HepG2 (cell line): ENCODE data around the gene TSTD2. TPM values are rescaled to one million over a fixed set of nuclear protein-coding genes. Genes with fewer than 3 reads are reported as not detected.

Source experiments
- ATAC-seq: fragments of 200-7000 bp; cut with Tn5 transposase; 3 replicates; pipeline ENCODE4 v1.9.1; 2020; ENCODE audit warnings: mild to moderate bottlenecking, moderate library complexity
- BruUV-seq: library from RNA; stranded (reverse); fragments of 400-500 nt; replicated peaks from 2 replicates; lab custom pipeline; 2021; lab: Mats Ljungman, UMichigan
- CTCF ChIA-PET: fragments of 300-600 bp; formaldehyde crosslinking; extraction: SDS; loops from one replicate; lab custom pipeline; 2021; ENCODE audit warnings: low total read pairs, inconsistent platforms, low intra/inter-chr PET ratio; lab: Yijun Ruan, JAX
- POLR2A ChIA-PET: fragments of 350-600 bp; sonication (Branson Sonifier 250); formaldehyde crosslinking; loops from one replicate; lab custom pipeline; 2020; ENCODE audit warnings: antibody characterized with exemption, inconsistent platforms; lab: Yijun Ruan, JAX
- DNase-seq: peaks from one replicate; pipeline ENCODE4 v3.0.0-alpha.2; 2015; ENCODE audit warnings: low spot score
- FAIRE-seq: peaks from 3 replicates; lab custom pipeline; 2011; peaks lifted over from hg19 to GRCh38; lab: Jason Lieb, UNC
- H2AFZ ChIP-seq: one replicate; pipeline ENCODE4 v1.6.1; 2011; ENCODE audit warnings: low read length, inconsistent platforms
- H3K27ac ChIP-seq: fragments of 300-600 bp; 3 replicates; pipeline ENCODE4 v1.8.0; 2011; ENCODE audit warnings: mixed run types, mild to moderate bottlenecking, mixed read lengths, low read length, inconsistent platforms; ENCODE audit not compliant: insufficient read depth; ENCODE audit errors: extremely low read length
- H3K27me3 ChIP-seq, 2 experiments: fragments of 200-600 bp in 1 of 2; 2 replicates in 1 of 2; 3 replicates in 1 of 2; pipeline versions ENCODE4 v1.6.0 to v1.8.0; 2011; ENCODE audit warnings: low read length in 2 of 2, mild to moderate bottlenecking in 2 of 2, moderate library complexity in 2 of 2, inconsistent platforms in 1 of 2; ENCODE audit not compliant: insufficient read depth in 2 of 2, control insufficient read depth in 1 of 2
- H3K36me3 ChIP-seq, 2 experiments: fragments of 200-600 bp in 1 of 2; replicated peaks in 1 of 2; 2 replicates in 1 of 2; 3 replicates in 1 of 2; pipeline versions ENCODE4 v1.5.1 to v1.8.0; 2011; ENCODE audit warnings: low read length in 2 of 2, inconsistent platforms in 1 of 2; ENCODE audit not compliant: insufficient read depth in 2 of 2, control insufficient read depth in 1 of 2
- H3K4me1 ChIP-seq: 2 replicates; pipeline ENCODE4 v1.5.1; 2012; ENCODE audit warnings: low read length, inconsistent platforms; ENCODE audit not compliant: insufficient read depth
- H3K4me2 ChIP-seq: 2 replicates; pipeline ENCODE4 v1.6.0; 2011; ENCODE audit warnings: low read depth, low read length, inconsistent platforms
- H3K4me3 ChIP-seq, 3 experiments: fragments of 200-600 bp in 1 of 3; sonication (generic), shearing (Covaris generic) in 1 of 3; replicated peaks in 1 of 3; 2 replicates each; pipeline ENCODE4 v1.5.1; 2011 to 2016; ENCODE audit warnings: low read length in 3 of 3, inconsistent platforms in 2 of 3, low read depth in 2 of 3, mild to moderate bottlenecking in 2 of 3, control low read depth in 1 of 3, mixed read lengths in 1 of 3; ENCODE audit not compliant: insufficient read depth in 1 of 3
- H3K79me2 ChIP-seq: one replicate; pipeline ENCODE4 v1.6.1; 2011; ENCODE audit warnings: low read length, inconsistent platforms; ENCODE audit not compliant: insufficient read depth
- H3K9ac ChIP-seq: 2 replicates; pipeline ENCODE4 v1.6.0; 2011; ENCODE audit warnings: mild to moderate bottlenecking, low read depth, low read length, inconsistent platforms; ENCODE audit not compliant: insufficient read depth
- H3K9me3 ChIP-seq: 2 replicates; pipeline ENCODE4 v1.5.1; 2012; ENCODE audit warnings: mild to moderate bottlenecking, low read length
- H4K20me1 ChIP-seq: 2 replicates; pipeline ENCODE4 v1.6.0; 2011; ENCODE audit warnings: inconsistent platforms, mild to moderate bottlenecking, low read length, moderate library complexity; ENCODE audit not compliant: insufficient read depth
- CBX2 ChIP-seq, 2 experiments: fragments of 200-600 bp in 1 of 2; sonication (generic); formaldehyde crosslinking in 1 of 2; IDR thresholded peaks; 2 replicates each; pipeline versions ENCODE4 v1.7.0 to v1.8.1; 2018 to 2022; ENCODE audit warnings: low read depth in 2 of 2, low read length in 1 of 2, mild to moderate bottlenecking in 1 of 2, missing genetic modification reagents in 1 of 2
- GMEB1 ChIP-seq: sonication (generic); formaldehyde crosslinking; IDR thresholded peaks from 2 replicates; pipeline ENCODE4 v1.5.1; 2020; ENCODE audit warnings: missing genetic modification reagents, mild to moderate bottlenecking, borderline replicate concordance
- HNRNPLL ChIP-seq: fragments of 200-400 bp; formaldehyde crosslinking; IDR thresholded peaks from 2 replicates; pipeline ENCODE4 v1.6.1; 2017; ENCODE audit warnings: mild to moderate bottlenecking, low read depth, low read length; ENCODE audit not compliant: poor library complexity, severe bottlenecking
- KMT2A ChIP-seq: sonication (generic); formaldehyde crosslinking; IDR thresholded peaks from 2 replicates; pipeline ENCODE4 v1.4.0; 2020; ENCODE audit warnings: missing genetic modification reagents
- PRPF4 ChIP-seq: fragments of 200-400 bp; formaldehyde crosslinking; IDR thresholded peaks from 2 replicates; pipeline ENCODE4 v1.6.1; 2016; ENCODE audit warnings: low read length, low read depth; ENCODE audit not compliant: poor library complexity, severe bottlenecking
- SMC3 ChIP-seq: IDR thresholded peaks from 2 replicates; pipeline ENCODE4 v1.6.1; 2011; ENCODE audit warnings: low read length, improper control_type of control experiment
- SRSF4 ChIP-seq: fragments of 200-400 bp; formaldehyde crosslinking; IDR thresholded peaks from one replicate; pipeline ENCODE4 v1.6.1; 2018; ENCODE audit warnings: mild to moderate bottlenecking, low read depth, low read length, moderate library complexity; ENCODE audit not compliant: poor library complexity, severe bottlenecking
- THAP7 ChIP-seq: sonication (generic); formaldehyde crosslinking; IDR thresholded peaks from 2 replicates; pipeline ENCODE4 v1.8.1; 2023; ENCODE audit warnings: mild to moderate bottlenecking, missing genetic modification reagents
- ZBTB34 ChIP-seq: sonication (generic); formaldehyde crosslinking; IDR thresholded peaks from 2 replicates; pipeline ENCODE4 v1.8.0; 2022; ENCODE audit warnings: mild to moderate bottlenecking, missing genetic modification reagents
- ZNF275 ChIP-seq: sonication (generic); formaldehyde crosslinking; IDR thresholded peaks from 2 replicates; pipeline ENCODE4 v1.8.0; 2022; ENCODE audit warnings: missing genetic modification reagents, mild to moderate bottlenecking, inconsistent platforms, borderline replicate concordance
- ZNF354B ChIP-seq: sonication (generic); formaldehyde crosslinking; IDR thresholded peaks from 2 replicates; pipeline ENCODE4 v1.8.0; 2022; ENCODE audit warnings: mild to moderate bottlenecking, missing genetic modification reagents
- ZNF572 ChIP-seq: sonication (generic); formaldehyde crosslinking; IDR thresholded peaks from 2 replicates; pipeline ENCODE4 v1.5.1; 2020; ENCODE audit warnings: mild to moderate bottlenecking, missing genetic modification reagents
- ZNF784 ChIP-seq: sonication (generic); formaldehyde crosslinking; IDR thresholded peaks from 2 replicates; pipeline ENCODE4 v1.5.1; 2020; ENCODE audit warnings: missing genetic modification reagents, mild to moderate bottlenecking, borderline replicate concordance
- ZNF816 ChIP-seq: sonication (generic); formaldehyde crosslinking; IDR thresholded peaks from 2 replicates; pipeline ENCODE4 v1.8.0; 2022; ENCODE audit warnings: missing genetic modification reagents, mild to moderate bottlenecking, borderline replicate concordance
- WGBS: methylation state at CpG from one replicate; pipeline ENCODE4 v1.1.6; 2017; ENCODE audit warnings: low lambda C conversion rate; 5-methylcytosine and 5-hydroxymethylcytosine counted together
- in situ Hi-C: cut with HindIII; loops from 2 replicates; pipeline ENCODE4 v1.10.0; 2017; ENCODE audit warnings: low pct_unique_long_range_greater_than_20kb; ENCODE audit not compliant: extremely low pct_ligation_motif_present
- intact Hi-C: fragments of 100-400 bp; cut with micrococcal nuclease; formaldehyde crosslinking; loops from one replicate; pipeline ENCODE4 v1.10.0; 2022; ENCODE audit not compliant: unreplicated experiment
- polyA plus RNA-seq, 8 experiments: library from polyadenylated mRNA; depleted of rRNA in 3 of 8; stranded (reverse) in 7 of 8; unstranded in 1 of 8; fragments of >200 nt; fragmentation: Illumina TruSeq in 4 of 8; extraction: Trizol in 4 of 8; gene quantifications; 2 replicates each; pipeline versions ENCODE4 v1.2.1 to v1.2.3, GENCODE V29; 2011 to 2016; ENCODE audit warnings: low read depth in 4 of 8, missing spikeins in 1 of 8, mixed read lengths in 1 of 8; ENCODE audit not compliant: insufficient read depth in 1 of 8
- total RNA-seq, 5 experiments: library from RNA; depleted of rRNA; stranded (reverse); fragments of >200 nt; fragmentation: Illumina TruSeq; extraction: Trizol; gene quantifications; 2 replicates each; pipeline ENCODE4 v1.2.3, GENCODE V29; 2016; ENCODE audit warnings: low read depth in 1 of 5

TSTD2 gene
- total and polyA plus RNA-seq, 2 of the 13 experiments (the other 11 are each of a cell fraction or from before 2014, with no cell fraction given): 16.0 to 23.1 TPM

GRCh38 chr9:97593960-97594359, 39.2 kb downstream of the TSTD2 start:
- CTCF ChIA-PET: no interaction called here
- intact Hi-C loops: no loop called here
- Histone ChIP-seq H3K4me1 (peaks cover 6% of the 10 kb centered on the region), H2AFZ (no peak overlapping the region), H3K9me3 (no peaks in the 10 kb centered on the region), H3K27me3 (no peaks in the 10 kb centered on the region), H3K4me3 (no peak overlapping the region)
- FAIRE-seq (no peak), ATAC-seq (no peak)
- POLR2A ChIA-PET: no interaction called here
- TF ChIP-seq SMC3 (no peak), ZNF275 (no peak), ZBTB34 (CRISPR knock-in tag) (no peak), CBX2 (IDR thresholded peaks at IDR 0.05; ENCODE audit: low read depth, low read length) (no peak), CBX2 (CRISPR knock-in tag; IDR thresholded peaks at IDR 0.05; ENCODE audit: low read depth) (no peak), SRSF4 (no peak), ZNF354B (CRISPR knock-in tag) (no peak), THAP7 (CRISPR knock-in tag) (no peak), ZNF784 (CRISPR knock-in tag) (no peak), ZNF816 (CRISPR knock-in tag) (no peak), HNRNPLL (no peak), GMEB1 (no peak), PRPF4 (no peak), ZNF572 (CRISPR knock-in tag) (no peak), KMT2A (no peak)
- TF ChIP-seq, all 625 proteins: peak for 0
- no peak overlapping the region for H3K9ac ChIP-seq
- H3K4me2 ChIP-seq: no peak overlapping the region
- H4K20me1 ChIP-seq: no peaks in the 10 kb centered on the region
- 45% methylated on average over 4 of the region's 4 CpGs for WGBS
- no TSS peak for BruUV-seq
- H3K27ac ChIP-seq: no peak overlapping the region
- in situ Hi-C loops: loop anchor here (10.0 kb wide), 1 partner anchor 129 kb away; no protein-coding TSS in a partner anchor
- DNase-seq: no peak
- H3K79me2 ChIP-seq: no peaks in the 10 kb centered on the region
- no peaks in the 10 kb centered on the region for H3K36me3 ChIP-seq
